Measurements from ENCODE around the gene PRKAR2A. TPM values are rescaled to one million over a fixed set of nuclear protein-coding genes. Genes with fewer than 3 reads are reported as not detected.

The PRKAR2A gene
- total and polyA plus RNA-seq, 2 experiments from 2014 or later: 13.5 to 30.2 TPM

Other genes starting within 250 kb of the PRKAR2A start
- 439 and 460 TPM in 2 replicates for gene UQCRC1, start 238.2 kb downstream of the PRKAR2A start, total RNA-seq (2014; rRNA removed; shearing (Covaris generic))
- 232 and 256 TPM in 2 replicates for gene UQCRC1, start 238.2 kb downstream of the PRKAR2A start, polyA plus RNA-seq (2016; fragmentation: Nextera tagmentation; extraction: Ambion mirVana)
- not detected in 2 replicates for gene TMEM89, start 226.1 kb downstream of the PRKAR2A start, total RNA-seq (2014; rRNA removed; shearing (Covaris generic))
- gene TMEM89, start 226.1 kb downstream of the PRKAR2A start, polyA plus RNA-seq (2016; fragmentation: Nextera tagmentation; extraction: Ambion mirVana): not detected in 2 replicates
- 79.3 and 96.4 TPM in 2 replicates for gene SLC26A6, start 212.4 kb downstream of the PRKAR2A start, total RNA-seq (2014; rRNA removed; shearing (Covaris generic))
- gene SLC26A6, start 212.4 kb downstream of the PRKAR2A start, polyA plus RNA-seq (2016; fragmentation: Nextera tagmentation; extraction: Ambion mirVana): 29.4 and 34.3 TPM in 2 replicates
- gene CELSR3, start 185.0 kb downstream of the PRKAR2A start, total RNA-seq (2014; rRNA removed; shearing (Covaris generic)): 29.2 and 33.3 TPM in 2 replicates
- gene CELSR3, start 185.0 kb downstream of the PRKAR2A start, polyA plus RNA-seq (2016; fragmentation: Nextera tagmentation; extraction: Ambion mirVana): 7.5 and 8.3 TPM in 2 replicates
- 43.1 and 45.1 TPM in 2 replicates for gene NCKIPSD, start 162.0 kb downstream of the PRKAR2A start, total RNA-seq (2014; rRNA removed; shearing (Covaris generic))
- gene NCKIPSD, start 162.0 kb downstream of the PRKAR2A start, polyA plus RNA-seq (2016; fragmentation: Nextera tagmentation; extraction: Ambion mirVana): 14.8 and 15.1 TPM in 2 replicates
- 94.1 and 97.0 TPM in 2 replicates for gene IP6K2, start 130.7 kb downstream of the PRKAR2A start, total RNA-seq (2014; rRNA removed; shearing (Covaris generic))
- 85.3 and 97.4 TPM in 2 replicates for gene IP6K2, start 130.7 kb downstream of the PRKAR2A start, polyA plus RNA-seq (2016; fragmentation: Nextera tagmentation; extraction: Ambion mirVana)
- gene SLC25A20, start 51.0 kb upstream of the PRKAR2A start, total RNA-seq (2014; rRNA removed; shearing (Covaris generic)): 4.3 and 4.4 TPM in 2 replicates
- 3.0 TPM in 2 replicates for gene SLC25A20, start 51.0 kb upstream of the PRKAR2A start, polyA plus RNA-seq (2016; fragmentation: Nextera tagmentation; extraction: Ambion mirVana)
- 83.0 and 118 TPM in 2 replicates for gene ARIH2, start 71.0 kb upstream of the PRKAR2A start, total RNA-seq (2014; rRNA removed; shearing (Covaris generic))
- gene ARIH2, start 71.0 kb upstream of the PRKAR2A start, polyA plus RNA-seq (2016; fragmentation: Nextera tagmentation; extraction: Ambion mirVana): 70.3 and 76.4 TPM in 2 replicates
- 22.1 and 28.7 TPM in 2 replicates for gene P4HTM, start 142.4 kb upstream of the PRKAR2A start, total RNA-seq (2014; rRNA removed; shearing (Covaris generic))
- gene P4HTM, start 142.4 kb upstream of the PRKAR2A start, polyA plus RNA-seq (2016; fragmentation: Nextera tagmentation; extraction: Ambion mirVana): 15.9 and 17.9 TPM in 2 replicates
- gene WDR6, start 159.5 kb upstream of the PRKAR2A start, total RNA-seq (2014; rRNA removed; shearing (Covaris generic)): 151 and 156 TPM in 2 replicates
- 76.5 and 83.7 TPM in 2 replicates for gene WDR6, start 159.5 kb upstream of the PRKAR2A start, polyA plus RNA-seq (2016; fragmentation: Nextera tagmentation; extraction: Ambion mirVana)
- gene DALRD3, start 170.7 kb upstream of the PRKAR2A start, total RNA-seq (2014; rRNA removed; shearing (Covaris generic)): 38.0 and 57.7 TPM in 2 replicates
- gene DALRD3, start 170.7 kb upstream of the PRKAR2A start, polyA plus RNA-seq (2016; fragmentation: Nextera tagmentation; extraction: Ambion mirVana): 31.0 and 31.3 TPM in 2 replicates
- gene NDUFAF3, start 174.2 kb upstream of the PRKAR2A start, total RNA-seq (2014; rRNA removed; shearing (Covaris generic)): 32.3 and 49.9 TPM in 2 replicates
- 118 and 122 TPM in 2 replicates for gene NDUFAF3, start 174.2 kb upstream of the PRKAR2A start, polyA plus RNA-seq (2016; fragmentation: Nextera tagmentation; extraction: Ambion mirVana)
- 297 and 314 TPM in 2 replicates for gene IMPDH2, start 181.5 kb upstream of the PRKAR2A start, total RNA-seq (2014; rRNA removed; shearing (Covaris generic))
- gene IMPDH2, start 181.5 kb upstream of the PRKAR2A start, polyA plus RNA-seq (2016; fragmentation: Nextera tagmentation; extraction: Ambion mirVana): 198 and 216 TPM in 2 replicates
- gene QRICH1, start 246.2 kb upstream of the PRKAR2A start, total RNA-seq (2014; rRNA removed; shearing (Covaris generic)): 114 and 149 TPM in 2 replicates
- gene QRICH1, start 246.2 kb upstream of the PRKAR2A start, polyA plus RNA-seq (2016; fragmentation: Nextera tagmentation; extraction: Ambion mirVana): 66.9 and 71.2 TPM in 2 replicates